Measurements from ENCODE around the gene PHLPP1.

PHLPP1 gene

DNA sequence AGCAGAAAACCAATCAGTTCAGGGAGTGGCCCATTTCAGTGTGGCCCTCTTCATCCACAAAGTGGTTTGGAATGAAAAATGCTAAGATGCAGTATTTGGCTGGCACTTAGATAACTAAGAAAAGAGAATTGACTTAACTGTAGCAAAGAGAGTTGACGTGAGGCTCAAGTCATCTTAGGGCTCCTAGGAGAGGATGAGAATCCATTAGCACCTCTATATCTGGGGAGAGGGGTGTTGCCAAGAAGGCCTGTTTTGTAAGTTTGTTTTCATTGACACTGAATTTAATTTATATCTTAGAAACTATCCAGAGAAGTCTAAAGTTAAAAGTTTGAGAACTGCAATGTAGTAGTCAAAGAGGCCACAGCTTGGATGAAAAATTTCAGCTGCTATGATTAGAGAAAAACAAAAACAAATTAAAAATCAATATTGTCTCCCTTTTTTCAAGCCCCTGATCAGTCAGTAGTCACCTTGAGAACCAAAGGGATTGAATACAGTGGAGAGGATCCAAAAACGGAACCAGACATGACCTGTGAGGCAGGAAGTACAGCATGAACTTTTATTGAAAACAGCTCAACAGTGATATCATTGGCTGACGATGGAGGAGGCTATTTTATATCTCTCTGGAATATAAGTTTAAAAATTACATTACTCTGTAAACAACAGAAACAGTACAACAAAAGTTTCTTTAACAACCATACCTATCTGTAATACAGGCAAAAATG, 52.7 kb downstream of the PHLPP1 start:
- H3K4me3 ChIP-seq (ENCODE audit: low read depth, low read length): no peak overlapping the region
- TF ChIP-seq, protein P1, sequence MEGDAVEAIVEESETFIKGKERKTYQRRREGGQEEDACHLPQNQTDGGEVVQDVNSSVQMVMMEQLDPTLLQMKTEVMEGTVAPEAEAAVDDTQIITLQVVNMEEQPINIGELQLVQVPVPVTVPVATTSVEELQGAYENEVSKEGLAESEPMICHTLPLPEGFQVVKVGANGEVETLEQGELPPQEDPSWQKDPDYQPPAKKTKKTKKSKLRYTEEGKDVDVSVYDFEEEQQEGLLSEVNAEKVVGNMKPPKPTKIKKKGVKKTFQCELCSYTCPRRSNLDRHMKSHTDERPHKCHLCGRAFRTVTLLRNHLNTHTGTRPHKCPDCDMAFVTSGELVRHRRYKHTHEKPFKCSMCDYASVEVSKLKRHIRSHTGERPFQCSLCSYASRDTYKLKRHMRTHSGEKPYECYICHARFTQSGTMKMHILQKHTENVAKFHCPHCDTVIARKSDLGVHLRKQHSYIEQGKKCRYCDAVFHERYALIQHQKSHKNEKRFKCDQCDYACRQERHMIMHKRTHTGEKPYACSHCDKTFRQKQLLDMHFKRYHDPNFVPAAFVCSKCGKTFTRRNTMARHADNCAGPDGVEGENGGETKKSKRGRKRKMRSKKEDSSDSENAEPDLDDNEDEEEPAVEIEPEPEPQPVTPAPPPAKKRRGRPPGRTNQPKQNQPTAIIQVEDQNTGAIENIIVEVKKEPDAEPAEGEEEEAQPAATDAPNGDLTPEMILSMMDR (IDR thresholded peaks at IDR 0.05; ENCODE audit: low read depth, low read length): no peak

DNA sequence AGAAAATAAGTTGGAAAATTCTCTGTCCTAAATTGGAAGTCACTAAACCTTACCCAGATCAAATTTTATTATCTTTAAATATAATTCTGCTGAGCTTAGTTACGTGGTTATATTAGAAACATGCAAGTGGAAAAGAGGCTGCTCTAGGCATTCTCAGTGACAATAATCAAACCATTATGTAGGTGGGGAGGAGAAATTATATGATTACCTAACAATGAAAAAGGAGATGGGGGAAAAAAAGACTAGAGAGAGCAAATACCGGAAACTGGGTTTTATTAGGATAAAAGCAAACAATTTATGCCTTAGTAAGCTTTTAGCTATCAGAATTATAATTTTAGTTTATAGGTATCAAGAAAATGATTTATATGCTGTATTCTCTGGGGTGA, 53.2 kb downstream of the PHLPP1 start:
- TF ChIP-seq, protein P1 (IDR thresholded peaks at IDR 0.05; ENCODE audit: low read depth, low read length): no peak
- H3K4me3 ChIP-seq (ENCODE audit: low read depth, low read length): no peak overlapping the region

DNA sequence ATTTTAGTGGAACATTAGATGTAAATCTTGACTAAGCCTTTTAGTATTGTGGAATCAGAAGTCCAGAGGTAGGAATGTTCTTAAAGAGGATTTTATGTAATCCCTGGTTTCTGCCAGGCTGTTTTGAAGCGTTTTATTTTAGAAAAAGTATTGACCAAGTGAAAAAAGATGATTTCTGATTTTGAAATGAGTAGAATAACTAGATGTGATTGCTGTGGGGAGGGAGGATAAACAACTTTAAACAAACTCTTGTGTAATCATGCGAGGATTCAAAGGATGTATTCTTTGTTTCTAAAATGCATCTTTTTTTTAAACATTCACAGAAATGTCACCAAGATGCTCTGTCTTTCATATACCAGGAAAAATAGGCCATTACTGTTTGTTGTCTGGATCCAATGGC, 53.9 kb downstream of the PHLPP1 start:
- no peak overlapping the region for H3K4me3 ChIP-seq (ENCODE audit: low read depth, low read length)
- TF ChIP-seq, protein P1 (IDR thresholded peaks at IDR 0.05; ENCODE audit: low read depth, low read length): no peak

DNA sequence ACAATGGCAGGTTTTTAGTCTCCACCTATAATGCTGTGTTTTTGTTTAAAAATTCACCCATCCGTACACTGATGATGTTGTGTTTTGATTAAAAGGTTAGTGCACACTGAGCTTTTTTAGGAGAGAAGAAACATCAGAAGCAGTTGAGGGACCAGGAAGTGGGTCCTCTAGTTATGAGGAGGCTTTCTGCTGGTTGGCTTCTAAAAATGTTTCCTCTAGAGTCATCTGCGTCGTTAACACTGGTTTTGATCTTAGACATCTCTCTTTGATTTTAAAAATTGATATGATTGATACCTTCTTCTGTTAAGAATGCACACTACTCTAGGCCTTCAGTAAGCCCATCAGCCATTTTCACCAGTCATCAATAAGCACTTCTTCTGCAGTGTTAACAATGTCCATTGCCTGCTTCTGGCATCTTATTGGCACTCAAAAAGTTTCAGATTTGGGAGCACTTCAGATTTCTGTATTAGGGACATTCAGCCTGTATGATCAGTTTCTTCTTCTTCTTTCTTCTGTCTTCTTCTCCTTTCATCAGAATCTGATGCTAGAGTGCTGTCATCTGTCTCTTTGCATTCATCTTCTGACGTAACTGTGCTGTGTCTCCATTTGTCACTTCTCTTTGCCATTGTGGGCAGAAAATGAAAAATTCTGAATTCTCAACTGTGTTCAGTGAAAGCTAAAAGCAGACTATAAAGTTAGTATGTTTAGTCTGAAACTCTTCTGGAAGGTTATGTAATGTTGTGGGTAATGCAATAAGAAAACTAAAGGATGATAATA, 56.3 kb downstream of the PHLPP1 start:
- TF ChIP-seq, protein P1 (IDR thresholded peaks at IDR 0.05; ENCODE audit: low read depth, low read length): no peak

DNA sequence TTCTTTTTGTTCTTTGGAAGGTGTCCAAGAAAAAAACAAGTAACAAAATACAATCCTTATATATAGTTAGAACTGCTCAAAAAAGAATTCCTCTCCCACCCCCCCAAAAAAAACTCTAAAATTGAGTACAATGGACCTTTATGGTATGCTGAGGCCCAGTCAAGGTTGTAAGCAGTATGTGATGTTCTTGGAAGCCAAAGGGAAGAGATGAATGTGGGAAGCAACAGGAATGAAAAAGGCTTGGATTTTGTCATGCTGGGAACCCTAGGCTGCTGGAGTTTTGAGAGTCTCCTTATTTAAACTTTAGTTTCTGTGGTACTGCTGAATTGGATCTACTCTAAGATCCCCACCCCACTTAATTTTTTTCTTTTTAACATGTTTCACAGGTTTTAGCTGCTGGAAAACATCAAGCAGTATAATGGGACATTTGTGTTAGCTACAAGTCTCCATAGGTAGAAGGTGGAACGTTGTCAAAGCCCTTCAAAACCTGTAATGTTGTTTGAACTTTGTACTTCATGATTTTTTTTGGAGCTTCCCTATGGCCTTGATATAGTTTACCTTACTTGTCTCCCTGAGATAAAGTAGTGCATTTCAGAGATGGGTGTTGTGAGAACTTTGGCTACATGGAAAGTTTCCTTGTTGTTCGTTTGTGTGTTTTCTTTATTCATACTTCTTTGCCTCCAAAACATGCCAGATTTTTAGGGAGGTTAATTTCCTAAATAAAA, 57.7 kb downstream of the PHLPP1 start:
- no peak overlapping the region for H3K4me3 ChIP-seq (ENCODE audit: low read depth, low read length)
- TF ChIP-seq, protein P1 (IDR thresholded peaks at IDR 0.05; ENCODE audit: low read depth, low read length): no peak

More for the DNA sequence above, 56.3 kb downstream of the PHLPP1 start:
- no peak overlapping the region for H3K4me3 ChIP-seq (ENCODE audit: low read depth, low read length)

DNA sequence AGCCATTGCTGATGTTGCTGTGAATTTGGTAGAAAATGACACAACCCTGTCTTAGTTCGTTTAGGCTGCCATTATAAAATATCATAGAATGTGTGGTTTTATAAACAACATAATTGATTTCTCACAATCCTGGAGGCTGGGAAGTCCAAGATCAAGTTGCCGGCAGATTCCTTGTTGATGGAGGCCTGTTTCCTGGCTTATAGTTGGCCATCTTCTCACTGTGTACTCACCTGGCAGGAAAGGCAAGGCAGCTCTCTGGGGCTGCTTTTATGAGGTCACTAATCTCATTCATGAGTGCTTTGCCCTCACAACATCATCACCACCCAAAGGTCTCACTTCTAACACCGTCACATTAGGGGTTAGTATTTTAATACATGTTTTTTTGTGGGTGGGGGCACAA, 58.4 kb downstream of the PHLPP1 start:
- TF ChIP-seq, protein P1 (IDR thresholded peaks at IDR 0.05; ENCODE audit: low read depth, low read length): no peak
- H3K4me3 ChIP-seq (ENCODE audit: low read depth, low read length): no peak overlapping the region

Measured in WI38 (cell line).